Keratinocyte (primary cell): ENCODE measurements around the gene VKORC1.

ENCODE experiments used
- EZH2 ChIP-seq: IDR thresholded peaks from one replicate; pipeline ENCODE4 v1.6.1; 2012; ENCODE audit warnings: inconsistent platforms, mild to moderate bottlenecking, low read length, moderate library complexity
- TF ChIP-seq, protein P1 (sequence below), 3 experiments: IDR thresholded peaks in 1 of 3; conservative IDR thresholded peaks in 1 of 3; optimal IDR thresholded peaks in 1 of 3; 2 replicates in 2 of 3; 3 replicates in 1 of 3; pipeline versions ENCODE3 to v1.5.1; 2011; ENCODE audit warnings: low read length in 3 of 3, mild to moderate bottlenecking in 3 of 3, moderate library complexity in 2 of 3, control low read depth in 1 of 3, inconsistent platforms in 1 of 3; ENCODE audit not compliant: insufficient read depth in 2 of 3; ENCODE audit errors: extremely low read depth in 1 of 3

DNA sequence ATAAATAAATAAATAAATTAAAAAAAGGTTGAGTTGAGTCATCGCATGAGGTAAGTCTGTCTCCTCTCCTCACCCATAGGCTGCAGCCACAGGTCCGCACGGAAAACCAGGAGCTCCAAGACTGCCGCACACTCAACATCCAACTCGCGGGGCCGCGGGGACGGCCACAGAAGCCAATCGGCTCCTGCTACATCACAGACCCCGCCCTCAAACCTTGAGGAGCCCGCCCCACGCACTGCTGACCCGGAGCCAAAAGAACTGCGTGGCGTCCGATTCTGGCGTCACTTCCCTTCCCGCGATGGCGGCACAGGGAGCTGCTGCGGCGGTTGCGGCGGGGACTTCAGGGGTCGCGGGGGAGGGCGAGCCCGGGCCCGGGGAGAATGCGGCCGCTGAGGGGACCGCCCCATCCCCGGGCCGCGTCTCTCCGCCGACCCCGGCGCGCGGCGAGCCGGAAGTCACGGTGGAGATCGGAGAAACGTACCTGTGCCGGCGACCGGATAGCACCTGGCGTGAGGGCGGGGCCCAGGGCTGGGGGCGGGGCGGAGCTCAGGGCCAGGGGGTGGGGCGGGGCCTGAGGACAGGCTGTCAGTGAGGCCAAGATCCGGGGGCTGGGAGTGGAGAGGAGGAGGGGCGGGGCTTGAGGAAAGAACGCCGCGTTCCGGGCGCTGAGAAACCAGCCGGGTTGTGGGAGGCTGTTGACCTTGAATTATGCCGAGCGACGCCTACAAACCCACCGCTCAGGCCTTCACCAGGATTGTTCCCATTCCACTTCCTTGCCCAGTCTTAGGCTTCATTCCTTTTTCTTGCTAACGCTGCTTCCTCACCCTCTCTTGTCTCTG lies 23.0 kb upstream of the VKORC1 start, which contains the start of gene KAT8:
- TF ChIP-seq, protein P1, sequence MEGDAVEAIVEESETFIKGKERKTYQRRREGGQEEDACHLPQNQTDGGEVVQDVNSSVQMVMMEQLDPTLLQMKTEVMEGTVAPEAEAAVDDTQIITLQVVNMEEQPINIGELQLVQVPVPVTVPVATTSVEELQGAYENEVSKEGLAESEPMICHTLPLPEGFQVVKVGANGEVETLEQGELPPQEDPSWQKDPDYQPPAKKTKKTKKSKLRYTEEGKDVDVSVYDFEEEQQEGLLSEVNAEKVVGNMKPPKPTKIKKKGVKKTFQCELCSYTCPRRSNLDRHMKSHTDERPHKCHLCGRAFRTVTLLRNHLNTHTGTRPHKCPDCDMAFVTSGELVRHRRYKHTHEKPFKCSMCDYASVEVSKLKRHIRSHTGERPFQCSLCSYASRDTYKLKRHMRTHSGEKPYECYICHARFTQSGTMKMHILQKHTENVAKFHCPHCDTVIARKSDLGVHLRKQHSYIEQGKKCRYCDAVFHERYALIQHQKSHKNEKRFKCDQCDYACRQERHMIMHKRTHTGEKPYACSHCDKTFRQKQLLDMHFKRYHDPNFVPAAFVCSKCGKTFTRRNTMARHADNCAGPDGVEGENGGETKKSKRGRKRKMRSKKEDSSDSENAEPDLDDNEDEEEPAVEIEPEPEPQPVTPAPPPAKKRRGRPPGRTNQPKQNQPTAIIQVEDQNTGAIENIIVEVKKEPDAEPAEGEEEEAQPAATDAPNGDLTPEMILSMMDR (optimal IDR thresholded peaks at IDR 0.05 in 1 of 3, IDR thresholded peaks at IDR 0.05 in 1 of 3, conservative IDR thresholded peaks at IDR 0.05 in 1 of 3; ENCODE audit: extremely low read depth in 1 of 3, insufficient read depth in 2 of 3, low read length in 3 of 3), result no peak
- no peak for TF ChIP-seq EZH2
